ENCODE results near the gene IRF1.
"Not testable (repeated sequence)": the region's sequence is repeated elsewhere in the genome, so short reads cannot be mapped to it uniquely, and the experiment has no call there.

The IRF1 gene

DNA sequence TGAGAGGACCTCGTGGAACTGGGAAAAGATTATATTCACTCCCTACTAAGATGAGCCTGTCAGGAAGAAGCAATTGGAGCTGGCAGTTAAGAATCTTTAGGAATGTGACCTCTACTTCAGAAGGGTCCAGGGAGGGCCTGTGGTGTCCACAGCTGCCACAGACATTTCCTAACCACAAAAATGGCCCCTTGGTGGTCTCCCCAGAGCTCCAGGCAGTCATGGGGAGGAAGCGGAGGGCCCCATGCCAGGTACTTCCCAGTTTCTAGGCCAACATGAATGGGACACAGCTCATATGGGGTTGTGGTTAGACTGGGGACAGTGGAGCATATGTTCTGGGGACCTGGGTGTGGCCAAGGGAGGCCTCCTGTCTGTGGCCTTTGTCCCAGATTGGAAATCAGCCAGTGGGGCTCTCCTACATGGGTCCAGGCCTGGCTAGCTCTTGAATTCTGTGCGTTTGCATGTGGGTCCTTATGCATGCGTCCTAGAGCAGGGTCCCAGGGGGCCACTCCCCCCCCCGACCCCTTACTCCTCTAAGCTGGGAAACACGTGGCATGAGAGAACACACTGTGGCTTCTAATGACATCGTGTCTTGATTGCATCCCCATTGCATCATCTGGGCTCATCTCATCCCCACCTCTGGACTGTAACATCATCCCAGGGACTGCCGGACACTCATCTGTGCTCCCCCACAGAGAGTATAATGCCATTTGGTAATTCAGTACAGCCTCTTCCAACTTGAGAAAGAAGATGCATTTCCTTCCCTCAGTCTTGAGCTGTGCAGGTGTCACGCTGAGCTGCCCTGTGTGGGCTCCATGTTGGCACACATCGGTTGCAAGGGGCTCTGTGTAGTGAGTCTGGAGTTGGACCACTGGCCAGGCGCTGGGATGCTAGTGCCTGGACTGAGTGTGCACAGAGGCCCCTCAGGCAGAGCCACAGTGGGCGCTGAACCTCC is 31.3 kb downstream of the IRF1 start:
- no peak for FAIRE-seq

DNA sequence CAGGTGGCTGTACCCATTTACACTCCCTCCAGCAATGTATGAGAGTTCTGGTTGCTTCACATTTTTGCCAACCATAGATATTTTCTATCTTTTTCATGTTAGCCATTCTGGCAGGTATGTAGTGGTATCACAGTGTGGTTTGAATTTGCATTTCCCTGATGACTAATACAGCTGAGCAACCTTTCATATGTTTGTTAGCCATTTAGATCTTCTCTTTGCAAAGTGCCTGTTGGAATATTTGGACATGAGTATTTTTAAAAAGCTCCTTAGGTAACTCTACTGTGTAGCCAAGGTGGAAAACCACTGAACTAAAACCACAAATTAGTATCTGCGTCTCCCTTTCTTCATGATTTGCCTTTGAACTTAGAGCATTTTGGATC is 31.9 kb downstream of the IRF1 start:
- no peak for FAIRE-seq

DNA sequence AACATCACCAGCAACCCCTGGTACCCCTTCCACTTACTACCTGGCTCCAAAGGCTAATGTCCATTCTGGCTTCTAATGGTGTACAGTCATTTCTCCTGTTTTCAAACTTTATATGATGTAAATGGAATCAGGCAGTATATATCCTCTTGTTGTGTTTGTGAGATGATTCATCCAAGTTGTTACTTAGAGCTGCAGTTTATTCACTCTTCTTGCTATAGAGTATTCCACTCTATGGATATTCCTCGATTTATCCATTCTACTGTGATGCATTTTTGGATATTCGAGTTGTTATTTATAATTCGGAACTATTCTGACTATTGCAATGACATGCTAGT is 32.4 kb downstream of the IRF1 start:
- no peak for FAIRE-seq

GRCh38 chr5:132457371-132458225 is 33.0 kb downstream of the IRF1 start:
- no peak for FAIRE-seq

DNA sequence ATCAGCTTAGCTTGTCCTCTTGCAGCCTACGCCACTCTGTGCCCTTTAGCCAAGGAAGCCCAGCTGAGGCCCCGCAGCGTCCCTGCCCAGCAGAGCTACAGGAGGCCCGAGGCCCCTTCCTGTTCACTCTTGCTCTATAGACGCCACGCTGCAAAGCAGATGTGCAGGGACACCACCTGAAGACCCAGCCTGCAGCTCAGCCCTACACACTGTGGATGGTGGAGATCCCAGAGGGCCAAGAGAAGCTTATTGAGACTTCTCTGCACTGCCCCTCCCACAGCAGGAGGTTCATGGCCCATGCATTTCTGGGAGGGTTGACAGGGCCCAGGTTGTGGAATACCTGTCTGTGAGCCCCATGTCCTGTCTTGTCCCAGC is 33.6 kb downstream of the IRF1 start:
- FAIRE-seq, result no peak

GRCh38 chr5:132456296-132456986 is 34.1 kb downstream of the IRF1 start:
- FAIRE-seq, result no peak

GRCh38 chr5:132455614-132456115 is 34.9 kb downstream of the IRF1 start:
- no peak for FAIRE-seq

GRCh38 chr5:132454361-132454760 is 36.2 kb downstream of the IRF1 start:
- no peak for FAIRE-seq

DNA sequence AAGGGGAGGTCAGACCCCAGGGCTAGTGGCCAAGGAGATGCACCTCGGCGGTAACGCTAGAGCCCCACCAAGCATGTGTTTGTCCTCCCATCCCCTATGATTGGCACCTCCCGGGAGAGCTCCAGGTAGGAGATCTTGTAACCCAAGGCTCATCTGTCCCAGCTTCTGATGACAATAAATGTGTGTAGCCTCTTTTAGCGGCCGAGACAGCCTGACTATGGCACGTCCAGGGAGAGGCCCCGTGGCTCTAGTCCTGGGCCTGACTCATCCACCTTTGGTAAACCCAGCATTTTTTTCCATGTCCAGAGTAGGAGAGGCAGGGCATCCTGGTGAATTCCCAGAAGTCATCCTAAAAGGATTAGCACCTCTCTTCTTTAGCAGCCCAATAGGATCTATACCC is 39.2 kb downstream of the IRF1 start:
- no peak for FAIRE-seq

DNA sequence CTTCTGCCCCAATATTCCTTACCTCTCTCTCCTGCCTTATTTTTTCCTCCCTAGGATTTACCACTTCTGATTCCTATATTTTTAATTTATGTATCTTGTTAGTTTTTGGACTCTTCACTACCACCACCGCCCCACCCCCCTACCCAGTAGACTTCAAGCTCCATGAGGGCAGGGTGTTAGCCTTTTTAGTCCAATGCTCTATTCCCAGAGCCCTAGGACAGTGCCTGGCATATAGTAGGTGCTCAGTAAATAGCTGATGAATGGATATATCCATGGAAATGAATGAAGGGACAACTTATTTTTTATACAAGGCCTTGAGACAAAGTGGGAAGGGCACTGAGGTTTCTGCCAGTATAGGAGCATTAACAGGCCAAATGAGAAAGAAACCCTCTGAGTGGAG is 41.5 kb downstream of the IRF1 start:
- no peak for FAIRE-seq

DNA sequence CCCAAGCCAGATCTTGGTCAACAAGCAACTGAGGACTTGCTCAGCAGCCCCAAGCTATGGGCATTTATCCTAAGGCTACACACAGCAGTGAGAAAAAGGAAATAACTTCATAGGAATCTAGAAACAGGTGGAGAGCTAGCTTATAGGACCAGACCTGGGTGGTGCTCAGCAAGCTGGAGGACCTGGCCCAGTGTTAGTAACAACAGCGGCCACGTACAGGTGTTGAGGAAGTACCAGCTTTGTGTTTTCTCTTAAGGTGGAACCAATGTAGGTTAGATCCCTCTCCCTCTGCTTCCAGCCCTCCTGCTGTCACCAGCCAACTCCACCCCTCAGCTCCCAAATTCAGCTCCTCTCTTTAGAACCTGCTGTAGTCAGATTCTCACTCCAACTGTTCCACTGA is 43.4 kb downstream of the IRF1 start:
- no peak for FAIRE-seq

DNA sequence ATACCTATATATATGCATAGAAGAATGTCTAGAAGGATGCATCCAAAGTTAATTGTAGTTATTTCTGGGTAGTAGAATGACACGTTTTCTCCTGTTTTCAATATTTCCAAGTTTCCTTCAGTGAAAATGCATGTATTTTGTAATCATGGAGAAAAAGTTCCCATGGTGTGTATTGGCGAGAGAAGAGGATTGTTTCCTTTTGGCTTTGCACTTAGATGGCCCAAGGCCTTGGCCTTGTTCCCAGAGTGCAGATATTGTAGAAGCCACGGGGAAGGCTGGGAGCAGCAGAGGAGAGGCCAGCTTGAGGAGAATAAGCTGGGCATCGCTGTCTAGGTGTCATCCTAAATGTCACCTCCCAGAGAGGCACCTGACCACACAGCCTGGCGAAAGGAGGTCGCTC is 44.0 kb downstream of the IRF1 start:
- FAIRE-seq, result no peak

DNA sequence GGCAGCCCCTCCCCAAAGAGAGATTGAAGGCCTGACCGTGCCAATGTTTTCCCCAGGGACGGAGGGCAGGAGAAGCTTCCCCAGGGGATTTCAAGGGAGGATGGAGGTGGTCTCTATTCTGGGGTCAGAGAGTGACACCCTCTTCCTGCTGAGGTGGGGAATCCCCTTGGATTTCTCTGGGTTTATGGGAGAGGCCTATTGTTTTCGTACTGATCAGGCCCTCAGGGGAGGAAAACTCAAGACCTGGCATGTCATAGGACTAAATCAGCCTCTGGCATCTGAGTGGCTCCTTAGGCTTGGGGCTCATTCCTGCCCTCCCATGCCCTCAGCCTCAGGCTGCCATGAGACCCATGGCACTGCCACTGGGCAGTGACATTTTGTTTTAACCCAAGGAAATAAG is 44.6 kb downstream of the IRF1 start:
- FAIRE-seq, result no peak

- no peak for FAIRE-seq
Observed at GRCh38 chr5:132445640-132445923, 45.0 kb downstream of the IRF1 start.

GRCh38 chr5:132444841-132445639 is 45.5 kb downstream of the IRF1 start:
- no peak for FAIRE-seq

DNA sequence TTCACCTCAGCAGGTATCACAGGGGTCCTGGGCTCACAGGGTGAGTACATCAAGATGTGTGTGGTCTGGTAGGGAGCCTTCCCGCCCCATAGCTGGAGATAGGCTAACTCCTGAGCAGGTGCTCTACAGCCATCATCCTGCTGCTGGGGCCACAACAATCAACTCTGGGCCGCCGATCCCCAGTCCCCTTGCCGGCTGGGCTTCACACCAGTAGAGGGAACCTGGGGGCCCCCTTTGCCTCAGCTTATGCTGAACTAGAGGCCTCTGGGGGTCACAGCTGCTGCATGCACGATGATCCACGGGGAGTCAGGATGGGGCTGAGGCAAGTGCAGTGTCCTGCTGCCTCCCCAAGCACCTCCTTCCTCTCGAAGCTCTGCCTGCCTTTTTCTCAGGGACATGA is 46.5 kb downstream of the IRF1 start:
- no peak for FAIRE-seq

- no peak for FAIRE-seq
Observed at GRCh38 chr5:132439521-132440089, 51.0 kb downstream of the IRF1 start.

DNA sequence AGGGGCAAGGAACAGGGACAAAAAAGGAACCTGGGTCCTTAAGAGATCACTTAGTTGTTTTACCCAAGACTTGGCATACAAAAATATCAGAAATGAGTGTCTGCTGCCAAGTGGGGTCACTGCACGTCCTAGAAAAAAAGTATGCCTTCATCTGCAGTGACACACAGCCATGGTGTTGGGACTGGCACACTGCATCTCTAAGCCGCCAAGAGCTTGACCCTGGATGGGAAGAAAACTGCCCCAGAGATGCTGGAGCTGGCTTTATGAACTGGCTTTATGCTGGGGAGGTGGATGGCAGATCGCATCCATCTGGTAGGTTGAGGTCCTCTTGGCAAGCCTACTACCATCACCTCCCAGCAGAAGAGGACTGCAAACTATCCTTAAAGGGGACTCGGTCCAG is 51.7 kb downstream of the IRF1 start:
- no peak for FAIRE-seq

DNA sequence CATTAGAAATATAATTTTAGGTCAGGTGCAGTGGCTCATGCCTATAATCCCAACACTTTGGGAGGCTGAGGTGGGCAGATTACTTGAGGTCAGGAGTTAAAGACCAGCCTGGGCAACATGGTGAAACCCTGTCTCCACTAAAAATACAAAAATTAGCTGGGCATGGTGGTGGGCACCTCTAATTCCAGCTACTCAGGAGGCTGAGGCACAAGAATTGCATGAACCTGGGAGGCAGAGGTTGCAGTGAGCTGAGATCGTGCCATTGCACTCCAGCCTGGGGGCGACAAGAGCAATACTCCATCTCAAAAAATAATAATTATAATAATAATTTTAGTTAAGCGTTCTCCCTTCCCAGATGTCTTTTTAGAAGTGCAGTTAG is 52.3 kb downstream of the IRF1 start:
- FAIRE-seq, result not testable (repeated sequence)

DNA sequence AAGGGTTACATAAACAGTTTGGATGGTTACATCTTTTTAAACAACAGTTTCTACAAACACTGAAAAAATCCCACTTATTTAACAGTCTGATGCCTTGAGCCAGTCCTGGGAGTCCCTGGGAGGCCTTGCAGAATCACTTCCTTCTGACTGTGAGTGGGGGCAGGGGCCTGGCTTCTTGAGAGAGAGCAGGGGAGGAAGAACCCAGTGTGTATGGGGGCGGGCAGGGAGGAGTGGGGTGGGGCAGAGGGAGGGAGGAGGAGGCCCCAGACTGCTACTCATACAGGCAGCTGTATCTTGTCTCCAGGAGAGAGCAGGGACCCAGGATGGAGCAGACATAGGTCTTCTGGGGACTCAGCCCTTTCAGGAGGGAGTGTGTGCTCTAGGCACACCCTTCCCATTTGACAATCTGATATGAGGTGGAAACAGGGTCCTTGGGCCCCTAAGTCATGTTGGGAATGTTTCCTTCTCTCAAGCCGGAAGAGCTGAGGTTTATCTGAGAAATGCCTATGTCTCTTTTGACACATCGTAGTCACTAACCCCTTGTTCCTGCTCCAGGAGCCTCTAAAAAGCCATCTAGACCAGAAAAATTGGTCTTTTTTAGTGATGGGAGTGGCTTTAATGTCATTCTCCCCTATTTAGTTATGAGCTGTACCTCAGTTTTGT is 52.8 kb downstream of the IRF1 start:
- no peak for FAIRE-seq

- no peak for FAIRE-seq
Observed at GRCh38 chr5:132436936-132437335, 53.6 kb downstream of the IRF1 start.

DNA sequence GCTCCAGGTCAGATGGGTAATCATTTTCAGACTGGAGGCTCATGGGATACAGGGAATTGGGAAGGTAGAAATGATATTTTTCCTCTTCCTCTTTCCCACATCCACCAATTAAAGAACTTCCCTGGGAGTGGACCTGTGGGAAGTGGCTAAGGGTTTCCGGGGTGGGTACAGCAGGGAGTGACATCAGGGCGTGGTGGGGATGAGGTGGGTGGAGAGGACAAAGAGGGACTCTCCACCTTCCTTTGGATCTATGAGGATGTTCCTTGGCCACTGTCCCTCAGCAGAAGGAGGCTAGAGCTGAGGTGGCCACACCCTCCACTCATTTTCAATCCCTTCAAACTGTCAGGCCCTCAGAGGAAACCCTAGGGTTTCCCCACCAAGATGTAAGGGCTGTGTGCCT is 54.7 kb downstream of the IRF1 start:
- FAIRE-seq, result no peak
